Activated T-cell treated with anti-CD3 and anti-CD28 coated beads, Interleukin-2, amount 50 U/mL, for 4 hours (primary cell): Measurements from ENCODE around the gene SUMF2. TPM values are rescaled to one million over a fixed set of nuclear protein-coding genes. Genes with fewer than 3 reads are reported as not detected.
A peak's percentile ranks its signal among the peaks of the same experiment; 100 is the strongest.
"Not testable (repeated sequence)": the region's sequence is repeated elsewhere in the genome, so short reads cannot be mapped to it uniquely, and the experiment has no call there.

Source experiments
- ATAC-seq, 2 donors: fragments of 200-7000 bp; cut with Tn5 transposase; one replicate each; pipeline ENCODE4 v1.10.0; 2021
- DNase-seq: peaks from one replicate; pipeline ENCODE4 v3.0.0-alpha.2; 2020
- H3K27me3 Mint-ChIP-seq: one replicate; pipeline ENCODE4 v1.8.0; 2021; ENCODE audit warnings: low read depth, mixed read lengths
- H3K36me3 Mint-ChIP-seq: one replicate; pipeline ENCODE4 v1.8.0; 2022; ENCODE audit warnings: mixed read lengths; ENCODE audit not compliant: insufficient read depth
- H3K4me1 Mint-ChIP-seq: one replicate; pipeline ENCODE4 v1.8.0; 2021; ENCODE audit warnings: low read depth, mixed read lengths
- H3K4me3 Mint-ChIP-seq: one replicate; pipeline ENCODE4 v1.8.0; 2021; ENCODE audit warnings: mild to moderate bottlenecking, moderate library complexity, mixed read lengths
- H3K9me3 Mint-ChIP-seq: one replicate; pipeline ENCODE4 v1.8.0; 2021; ENCODE audit warnings: mixed read lengths
- total RNA-seq, 3 donors: library from RNA; stranded (reverse); gene quantifications; one replicate each; pipeline ENCODE4 v1.2.1, GENCODE V29; 2021

SUMF2 gene
- total RNA-seq, result 100 to 1,000 TPM in 1 of 3 donors, 10 to 100 TPM in 2; 97.5 to 110 (median 99.4) TPM

- peak; percentile 87 for DNase-seq
- Mint-ChIP-seq H3K4me3 (peak within 1 kb of the TSS; percentile 96), H3K36me3 (peaks cover 34% of the 10 kb centered on the region), H3K9me3 (no peaks in the 10 kb centered on the region), H3K4me1 (peaks cover 30% of the 10 kb centered on the region), H3K27me3 (no peaks in the 10 kb centered on the region)
- peak; percentile 92 to 94 for ATAC-seq
Measured at GRCh38 chr7:56063882-56064625, at the start of gene SUMF2. Gene SUMF2 (plus strand): TSS chr7:56064286. CDS start chr7:56064312, 26 bp downstream.

GRCh38 chr7:56017015-56017414 lies 47.1 kb upstream of the SUMF2 start:
- ATAC-seq, H3K9me3 Mint-ChIP-seq, H3K27me3 Mint-ChIP-seq, H3K4me3 Mint-ChIP-seq, DNase-seq, H3K4me1 Mint-ChIP-seq: not testable (repeated sequence)
- peaks cover 14% of the 10 kb centered on the region for H3K36me3 Mint-ChIP-seq

GRCh38 chr7:56019501-56019900 lies 44.6 kb upstream of the SUMF2 start:
- Mint-ChIP-seq H3K36me3 (peaks cover 11% of the 10 kb centered on the region), H3K4me1 (no peaks in the 10 kb centered on the region), H3K9me3 (no peaks in the 10 kb centered on the region), H3K4me3 (no peak overlapping the region), H3K27me3 (no peaks in the 10 kb centered on the region)
- ATAC-seq, result no peak
- no peak for DNase-seq

- DNase-seq, result no peak
- Mint-ChIP-seq H3K27me3 (no peaks in the 10 kb centered on the region), H3K4me3 (no peak overlapping the region), H3K9me3 (no peaks in the 10 kb centered on the region), H3K4me1 (no peaks in the 10 kb centered on the region), H3K36me3 (peaks cover 9% of the 10 kb centered on the region)
- ATAC-seq, result no peak
Measured at GRCh38 chr7:56023500-56023899, 40.6 kb upstream of the SUMF2 start.

GRCh38 chr7:56026538-56026937 lies 37.5 kb upstream of the SUMF2 start:
- Mint-ChIP-seq H3K36me3 (peaks cover 1% of the 10 kb centered on the region), H3K4me1 (no peaks in the 10 kb centered on the region), H3K4me3 (no peak overlapping the region), H3K9me3 (no peaks in the 10 kb centered on the region), H3K27me3 (no peaks in the 10 kb centered on the region)
- ATAC-seq (no peak), DNase-seq (no peak)

- Mint-ChIP-seq H3K27me3 (no peaks in the 10 kb centered on the region), H3K36me3 (peaks cover 1% of the 10 kb centered on the region), H3K9me3 (no peaks in the 10 kb centered on the region), H3K4me1 (peaks cover 7% of the 10 kb centered on the region), H3K4me3 (no peak overlapping the region)
- ATAC-seq (no peak), DNase-seq (no peak)
Measured at GRCh38 chr7:56028942-56029630, 35.0 kb upstream of the SUMF2 start.

GRCh38 chr7:56030340-56030739 lies 33.7 kb upstream of the SUMF2 start:
- no peak for ATAC-seq
- H3K4me3 Mint-ChIP-seq, result no peak overlapping the region
- no peaks in the 10 kb centered on the region for H3K9me3 Mint-ChIP-seq
- H3K27me3 Mint-ChIP-seq, result no peaks in the 10 kb centered on the region
- peaks cover 1% of the 10 kb centered on the region for H3K36me3 Mint-ChIP-seq
- H3K4me1 Mint-ChIP-seq, result peaks cover 7% of the 10 kb centered on the region
- no peak for DNase-seq

GRCh38 chr7:56031556-56031955 lies 32.5 kb upstream of the SUMF2 start:
- H3K36me3 Mint-ChIP-seq, H3K4me1 Mint-ChIP-seq, H3K27me3 Mint-ChIP-seq, ATAC-seq, H3K9me3 Mint-ChIP-seq, H3K4me3 Mint-ChIP-seq, DNase-seq: not testable (repeated sequence)

- not testable (repeated sequence) for ATAC-seq, H3K36me3 Mint-ChIP-seq, H3K9me3 Mint-ChIP-seq, H3K27me3 Mint-ChIP-seq, H3K4me1 Mint-ChIP-seq, DNase-seq
- H3K4me3 Mint-ChIP-seq, result peak overlapping the region; percentile 51
Measured at GRCh38 chr7:56032578-56032977, 31.5 kb upstream of the SUMF2 start.

GRCh38 chr7:56033671-56034432 lies 30.2 kb upstream of the SUMF2 start:
- Mint-ChIP-seq H3K36me3 (no peaks in the 10 kb centered on the region), H3K4me3 (peak overlapping the region; percentile 88), H3K9me3 (no peaks in the 10 kb centered on the region), H3K27me3 (no peaks in the 10 kb centered on the region), H3K4me1 (peaks cover 7% of the 10 kb centered on the region)
- DNase-seq (peak; percentile 64), ATAC-seq (peak; percentile 95 to 97)

- DNase-seq (no peak), ATAC-seq (no peak)
- Mint-ChIP-seq H3K27me3 (no peaks in the 10 kb centered on the region), H3K36me3 (peaks cover 3% of the 10 kb centered on the region), H3K4me3 (no peak overlapping the region), H3K9me3 (no peaks in the 10 kb centered on the region), H3K4me1 (no peaks in the 10 kb centered on the region)
Measured at GRCh38 chr7:56040730-56041129, 23.4 kb upstream of the SUMF2 start.

- not testable (repeated sequence) for H3K4me3 Mint-ChIP-seq, H3K36me3 Mint-ChIP-seq, H3K27me3 Mint-ChIP-seq, ATAC-seq, H3K9me3 Mint-ChIP-seq, H3K4me1 Mint-ChIP-seq, DNase-seq
Measured at GRCh38 chr7:56045758-56046157, 18.3 kb upstream of the SUMF2 start.

- Mint-ChIP-seq H3K27me3 (no peaks in the 10 kb centered on the region), H3K9me3 (no peaks in the 10 kb centered on the region), H3K36me3 (peaks cover 3% of the 10 kb centered on the region), H3K4me3 (no peak overlapping the region), H3K4me1 (peaks cover 4% of the 10 kb centered on the region)
- DNase-seq, result no peak
- ATAC-seq, result no peak
Measured at GRCh38 chr7:56046721-56047445, 17.2 kb upstream of the SUMF2 start.
